MM.1S (cell line): ENCODE measurements around the gene EPG5.

Source experiments
- EZH2 ChIP-seq: fragments of 300-600 bp; sonication (generic); optimal IDR thresholded peaks from 2 replicates; pipeline ENCODE3; 2017; ENCODE audit warnings: low read depth, mild to moderate bottlenecking, antibody characterized with exemption, low read length, mixed read lengths
- EZH2phosphoT487 ChIP-seq: fragments of 300-600 bp; sonication (generic); IDR thresholded peaks from 2 replicates; pipeline ENCODE4 v1.6.1; 2018; ENCODE audit warnings: antibody characterized with exemption, low read length
- TF ChIP-seq, protein P1 (sequence below): fragments of 300-600 bp; sonication (generic); IDR thresholded peaks from 2 replicates; pipeline ENCODE4 v1.5.1; 2016; ENCODE audit warnings: antibody characterized with exemption, low read length, mixed read lengths

DNA sequence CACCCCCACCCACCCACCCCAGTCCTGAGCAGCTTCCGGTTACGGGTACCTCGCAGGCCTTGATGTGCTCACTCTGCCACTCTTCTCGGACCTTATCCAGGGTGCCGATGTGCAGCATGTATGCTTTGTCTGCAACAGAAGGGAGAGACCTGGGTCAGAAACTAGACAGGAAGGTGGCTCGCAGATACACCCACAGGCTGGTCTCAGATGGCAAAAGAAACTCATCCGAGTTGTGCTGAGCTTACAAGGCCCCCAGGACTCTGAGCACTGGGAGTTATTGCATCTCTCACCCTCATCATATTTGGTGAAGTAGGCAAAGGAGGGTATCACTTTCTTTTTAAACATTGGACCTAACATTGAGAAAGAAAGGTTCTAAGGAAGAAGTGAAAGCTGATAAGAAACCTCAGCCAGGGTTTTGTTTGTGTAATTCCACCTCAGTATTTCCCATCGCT is 30.6 kb upstream of the EPG5 start:
- TF ChIP-seq, protein P1, sequence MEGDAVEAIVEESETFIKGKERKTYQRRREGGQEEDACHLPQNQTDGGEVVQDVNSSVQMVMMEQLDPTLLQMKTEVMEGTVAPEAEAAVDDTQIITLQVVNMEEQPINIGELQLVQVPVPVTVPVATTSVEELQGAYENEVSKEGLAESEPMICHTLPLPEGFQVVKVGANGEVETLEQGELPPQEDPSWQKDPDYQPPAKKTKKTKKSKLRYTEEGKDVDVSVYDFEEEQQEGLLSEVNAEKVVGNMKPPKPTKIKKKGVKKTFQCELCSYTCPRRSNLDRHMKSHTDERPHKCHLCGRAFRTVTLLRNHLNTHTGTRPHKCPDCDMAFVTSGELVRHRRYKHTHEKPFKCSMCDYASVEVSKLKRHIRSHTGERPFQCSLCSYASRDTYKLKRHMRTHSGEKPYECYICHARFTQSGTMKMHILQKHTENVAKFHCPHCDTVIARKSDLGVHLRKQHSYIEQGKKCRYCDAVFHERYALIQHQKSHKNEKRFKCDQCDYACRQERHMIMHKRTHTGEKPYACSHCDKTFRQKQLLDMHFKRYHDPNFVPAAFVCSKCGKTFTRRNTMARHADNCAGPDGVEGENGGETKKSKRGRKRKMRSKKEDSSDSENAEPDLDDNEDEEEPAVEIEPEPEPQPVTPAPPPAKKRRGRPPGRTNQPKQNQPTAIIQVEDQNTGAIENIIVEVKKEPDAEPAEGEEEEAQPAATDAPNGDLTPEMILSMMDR: no peak
- TF ChIP-seq EZH2phosphoT487: no peak
- TF ChIP-seq EZH2: no peak
